Neural crest cell (in vitro differentiated cells): ENCODE results near the gene PEX5L. TPM values are rescaled to one million over a fixed set of nuclear protein-coding genes. Genes with fewer than 3 reads are reported as not detected.

Experiments
- DNase-seq: peaks from one replicate; pipeline ENCODE4 v3.0.0; 2021; ENCODE audit warnings: low read depth, mixed read lengths, low spot score
- H3K27ac Mint-ChIP-seq: one replicate; pipeline ENCODE4 v1.8.0; 2021; ENCODE audit warnings: mild to moderate bottlenecking, mixed read lengths; ENCODE audit not compliant: unreplicated experiment
- H3K27me3 Mint-ChIP-seq: 2 replicates; pipeline ENCODE4 v1.8.0; 2021; ENCODE audit warnings: low read depth, mild to moderate bottlenecking, mixed read lengths
- H3K36me3 Mint-ChIP-seq: 2 replicates; pipeline ENCODE4 v1.8.0; 2021; ENCODE audit warnings: low read depth, mild to moderate bottlenecking, mixed read lengths
- H3K4me1 Mint-ChIP-seq: 2 replicates; pipeline ENCODE4 v1.8.0; 2021; ENCODE audit warnings: mixed read lengths
- H3K4me3 Mint-ChIP-seq: one replicate; pipeline ENCODE4 v1.8.0; 2021; ENCODE audit warnings: mild to moderate bottlenecking, mixed read lengths
- H3K9me3 Mint-ChIP-seq: 2 replicates; pipeline ENCODE4 v1.8.0; 2021; ENCODE audit warnings: mixed read lengths
- CTCF ChIP-seq: fragments of 200-600 bp; sonication (generic); conservative IDR thresholded peaks from 2 replicates; pipeline ENCODE4 v1.5.0; 2021; ENCODE audit warnings: antibody characterized with exemption, mild to moderate bottlenecking
- total RNA-seq: library from RNA; stranded (reverse); gene quantifications from 2 replicates; pipeline ENCODE4 v1.2.1, GENCODE V29; 2021

The PEX5L gene
- total RNA-seq, 1 donor from 2014 or later, result 0.96 TPM

GRCh38 chr3:179958143-179958542 lies 78.6 kb downstream of the PEX5L start:
- no peak for TF ChIP-seq CTCF
- peak overlapping the region; percentile 68 for H3K27ac Mint-ChIP-seq
- H3K27me3 Mint-ChIP-seq, result no peaks in the 10 kb centered on the region
- no peaks in the 10 kb centered on the region for H3K4me1 Mint-ChIP-seq
- no peaks in the 10 kb centered on the region for H3K9me3 Mint-ChIP-seq
- no peaks in the 10 kb centered on the region for H3K36me3 Mint-ChIP-seq
- DNase-seq, result no peak
- no peak overlapping the region for H3K4me3 Mint-ChIP-seq

- no peaks in the 10 kb centered on the region for H3K36me3 Mint-ChIP-seq
- H3K27me3 Mint-ChIP-seq, result no peaks in the 10 kb centered on the region
- H3K4me3 Mint-ChIP-seq, result no peak overlapping the region
- no peaks in the 10 kb centered on the region for H3K4me1 Mint-ChIP-seq
- no peak for TF ChIP-seq CTCF
- H3K9me3 Mint-ChIP-seq, result peaks cover under 1% of the 10 kb centered on the region
- no peak for DNase-seq
- no peak overlapping the region for H3K27ac Mint-ChIP-seq
Observed at GRCh38 chr3:179957264-179957845, 79.4 kb downstream of the PEX5L start.

GRCh38 chr3:179956416-179956830 lies 80.3 kb downstream of the PEX5L start:
- Mint-ChIP-seq H3K27me3 (no peaks in the 10 kb centered on the region), H3K4me3 (no peak overlapping the region), H3K9me3 (peaks cover 2% of the 10 kb centered on the region), H3K27ac (no peak overlapping the region), H3K36me3 (no peaks in the 10 kb centered on the region), H3K4me1 (no peaks in the 10 kb centered on the region)
- no peak for TF ChIP-seq CTCF
- no peak for DNase-seq

GRCh38 chr3:179955809-179956208 lies 80.9 kb downstream of the PEX5L start:
- H3K36me3 Mint-ChIP-seq, result no peaks in the 10 kb centered on the region
- no peak overlapping the region for H3K4me3 Mint-ChIP-seq
- H3K4me1 Mint-ChIP-seq, result no peaks in the 10 kb centered on the region

GRCh38 chr3:179955286-179955685 lies 81.5 kb downstream of the PEX5L start:
- no peak overlapping the region for H3K4me3 Mint-ChIP-seq
- H3K27me3 Mint-ChIP-seq, result no peaks in the 10 kb centered on the region
- H3K9me3 Mint-ChIP-seq, result peaks cover 2% of the 10 kb centered on the region
- no peaks in the 10 kb centered on the region for H3K36me3 Mint-ChIP-seq
- H3K4me1 Mint-ChIP-seq, result no peaks in the 10 kb centered on the region
- DNase-seq, result no peak
- no peak for TF ChIP-seq CTCF
- no peak overlapping the region for H3K27ac Mint-ChIP-seq

More at GRCh38 chr3:179955809-179956208, 80.9 kb downstream of the PEX5L start:
- TF ChIP-seq CTCF, result no peak
- H3K27me3 Mint-ChIP-seq, result no peaks in the 10 kb centered on the region
- no peak overlapping the region for H3K27ac Mint-ChIP-seq
- no peak for DNase-seq
- peaks cover 2% of the 10 kb centered on the region for H3K9me3 Mint-ChIP-seq
